Measurements from ENCODE around the gene TIMM44. TPM values are rescaled to one million over a fixed set of nuclear protein-coding genes. Genes with fewer than 3 reads are reported as not detected.

The TIMM44 gene
- total and polyA plus RNA-seq, 10 donors: 33.2 to 94.9 (median 64.7) TPM

DNA sequence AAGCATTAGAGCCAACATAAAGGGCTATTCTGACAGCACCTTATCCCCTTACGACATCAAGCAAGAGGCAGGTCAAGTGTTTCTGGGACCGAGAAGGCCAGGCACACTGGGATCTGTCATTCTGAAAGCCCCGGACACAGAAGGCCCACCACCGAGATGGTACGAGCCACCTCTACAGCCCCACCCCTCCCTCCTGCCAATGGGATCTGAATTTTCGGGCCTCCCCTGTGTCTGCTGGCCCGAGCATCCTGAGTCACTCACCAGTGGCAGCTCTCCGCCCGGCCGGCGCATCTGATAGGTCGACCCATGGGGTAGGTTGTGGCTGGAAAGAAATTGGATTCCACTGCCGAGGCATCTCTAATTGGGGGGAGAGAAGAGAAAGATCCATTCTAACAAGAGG is 2.6 kb downstream of the TIMM44 start:
- TF ChIP-seq POLR2AphosphoS5 (IDR thresholded peaks at IDR 0.05): no peak
- TF ChIP-seq, protein P1, sequence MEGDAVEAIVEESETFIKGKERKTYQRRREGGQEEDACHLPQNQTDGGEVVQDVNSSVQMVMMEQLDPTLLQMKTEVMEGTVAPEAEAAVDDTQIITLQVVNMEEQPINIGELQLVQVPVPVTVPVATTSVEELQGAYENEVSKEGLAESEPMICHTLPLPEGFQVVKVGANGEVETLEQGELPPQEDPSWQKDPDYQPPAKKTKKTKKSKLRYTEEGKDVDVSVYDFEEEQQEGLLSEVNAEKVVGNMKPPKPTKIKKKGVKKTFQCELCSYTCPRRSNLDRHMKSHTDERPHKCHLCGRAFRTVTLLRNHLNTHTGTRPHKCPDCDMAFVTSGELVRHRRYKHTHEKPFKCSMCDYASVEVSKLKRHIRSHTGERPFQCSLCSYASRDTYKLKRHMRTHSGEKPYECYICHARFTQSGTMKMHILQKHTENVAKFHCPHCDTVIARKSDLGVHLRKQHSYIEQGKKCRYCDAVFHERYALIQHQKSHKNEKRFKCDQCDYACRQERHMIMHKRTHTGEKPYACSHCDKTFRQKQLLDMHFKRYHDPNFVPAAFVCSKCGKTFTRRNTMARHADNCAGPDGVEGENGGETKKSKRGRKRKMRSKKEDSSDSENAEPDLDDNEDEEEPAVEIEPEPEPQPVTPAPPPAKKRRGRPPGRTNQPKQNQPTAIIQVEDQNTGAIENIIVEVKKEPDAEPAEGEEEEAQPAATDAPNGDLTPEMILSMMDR (IDR thresholded peaks at IDR 0.05 in 8 of 11, conservative IDR thresholded peaks at IDR 0.05 in 3 of 11): no peak
- no peak for TF ChIP-seq POLR2A (IDR thresholded peaks at IDR 0.05)
- WGBS, 5 donors: 90 to 96% (median 95%) methylated on average over 13 of the region's 13 CpGs
- intact Hi-C loops (cut with DNase I; ENCODE audit: low total_unique reads): loop anchor here (10.0 kb wide), 1 partner anchor 64 kb away; the partner anchor contains the start of gene ELAVL1
- Histone ChIP-seq H3K9me3 (no peaks in the 10 kb centered on the region), H3K4me1 (peaks cover 5 to 63% (median 33%) of the 10 kb centered on the region in 6 donors), H3K4me3 (no peak overlapping the region), H3K27me3 (replicated peaks in 1 of 7) (no peaks in the 10 kb centered on the region), H3K27ac (no peak overlapping the region), H3K36me3 (peaks cover 0 to 57% (median 46%) of the 10 kb centered on the region in 6 donors)
- DNase-seq: no peak

DNA sequence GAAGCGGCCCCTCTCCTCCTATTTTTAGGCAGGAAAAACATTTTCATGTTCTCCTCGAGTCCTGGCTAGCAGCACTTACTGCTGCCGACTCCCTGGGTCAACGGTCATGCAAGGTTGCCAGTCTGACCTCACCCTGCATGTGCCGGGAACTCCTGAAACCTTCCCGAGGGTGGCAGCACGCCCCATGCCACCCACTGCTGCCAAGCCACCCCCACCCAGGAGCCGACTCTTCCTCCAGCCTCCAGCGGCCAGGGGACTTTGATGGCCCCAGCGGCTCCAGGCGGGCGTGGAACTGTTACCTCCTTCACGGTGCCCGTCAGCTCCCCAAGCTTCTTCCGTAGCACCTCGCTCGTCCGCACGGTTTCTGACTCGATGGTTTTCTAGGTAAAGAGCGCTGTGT is 8.7 kb downstream of the TIMM44 start:
- intact Hi-C loops (cut with DNase I; ENCODE audit: low total_unique reads): no loop called here
- Histone ChIP-seq H3K36me3 (peaks cover 4 to 100% (median 87%) of the 10 kb centered on the region in 6 donors), H3K4me1 (peaks cover 0 to 67% (median 28%) of the 10 kb centered on the region in 6 donors), H3K27me3 (replicated peaks in 1 of 7) (no peaks in the 10 kb centered on the region), H3K27ac (peak overlapping the region in 7 of 8 donors; percentile 2 to 85 (median 79)), H3K9me3 (no peaks in the 10 kb centered on the region), H3K4me3 (peak overlapping the region in 2 of 8 donors; percentile 2 to 56)
- DNase-seq: no peak
- 78 to 94% (median 90%) methylated on average over 21 of the region's 21 CpGs for WGBS, 5 donors
- TF ChIP-seq POLR2A (IDR thresholded peaks at IDR 0.05) (no peak), POLR2AphosphoS5 (IDR thresholded peaks at IDR 0.05) (peak in 2 of 3 donors; percentile 7 to 39)
- TF ChIP-seq, protein P1 (IDR thresholded peaks at IDR 0.05 in 8 of 11, conservative IDR thresholded peaks at IDR 0.05 in 3 of 11): no peak

DNA sequence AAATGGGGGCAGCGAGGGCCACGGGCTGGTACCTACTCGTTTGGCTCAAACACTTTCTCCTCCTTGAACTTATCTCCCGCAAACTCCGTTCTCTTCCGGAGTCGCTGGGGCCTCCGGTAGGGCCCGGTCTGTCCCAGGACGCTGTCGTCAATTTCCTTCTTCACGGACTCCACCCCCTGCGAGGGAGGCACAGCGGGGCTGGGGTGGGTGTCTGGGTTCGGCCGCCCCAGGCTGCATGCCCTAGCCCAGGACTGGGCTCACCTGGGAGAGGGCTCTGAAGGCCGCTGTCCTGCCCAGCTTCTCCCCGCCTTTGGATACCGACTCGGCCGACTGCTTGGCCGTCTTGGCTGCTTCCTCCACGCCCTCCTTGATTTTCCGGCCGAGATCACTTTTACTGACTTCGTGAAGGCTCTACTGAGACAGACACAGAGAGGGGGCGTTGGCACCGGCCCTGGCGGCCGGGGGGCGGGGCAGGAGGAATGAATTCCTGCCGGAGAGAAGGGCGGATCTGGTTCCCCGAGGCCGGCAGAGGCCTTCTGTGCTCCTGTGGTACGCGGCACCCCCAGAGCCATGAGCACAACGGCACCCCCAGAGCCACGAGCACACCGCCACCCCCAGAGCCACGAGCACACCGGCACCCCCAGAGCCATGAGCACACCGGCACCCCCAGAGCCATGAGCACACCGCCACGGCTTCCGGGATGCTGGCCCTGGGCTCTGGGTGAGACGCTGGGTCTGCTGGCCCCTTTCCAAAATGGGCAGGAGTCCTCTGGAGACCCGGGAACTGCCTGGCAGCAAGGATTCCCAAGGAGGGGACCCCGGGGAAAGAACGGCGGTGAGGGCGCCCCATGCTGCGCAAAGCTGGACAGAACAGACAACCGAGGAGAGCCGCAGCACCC is 9.4 kb downstream of the TIMM44 start:
- 80 to 89% (median 85%) methylated on average over 45 to 55 of the region's 55 CpGs for WGBS, 5 donors
- H3K4me1 ChIP-seq: peaks cover 0 to 67% (median 34%) of the 10 kb centered on the region in 6 donors
- peak overlapping the region in 6 of 8 donors; percentile 0 to 56 (median 2) for H3K4me3 ChIP-seq
- TF ChIP-seq POLR2AphosphoS5 (IDR thresholded peaks at IDR 0.05) (peak in 2 of 3 donors; percentile 51 to 54), POLR2A (IDR thresholded peaks at IDR 0.05) (no peak)
- TF ChIP-seq, protein P1 (IDR thresholded peaks at IDR 0.05 in 8 of 11, conservative IDR thresholded peaks at IDR 0.05 in 3 of 11): peak in 1 of 11 experiments; percentile 19
- DNase-seq: no peak
- H3K36me3 ChIP-seq: peaks cover 4 to 100% (median 81%) of the 10 kb centered on the region in 6 donors
- intact Hi-C loops (cut with DNase I; ENCODE audit: low total_unique reads): no loop called here
- no peaks in the 10 kb centered on the region for H3K9me3 ChIP-seq
- peak overlapping the region; percentile 32 to 85 (median 78) for H3K27ac ChIP-seq
- H3K27me3 ChIP-seq (replicated peaks in 1 of 7): no peaks in the 10 kb centered on the region

DNA sequence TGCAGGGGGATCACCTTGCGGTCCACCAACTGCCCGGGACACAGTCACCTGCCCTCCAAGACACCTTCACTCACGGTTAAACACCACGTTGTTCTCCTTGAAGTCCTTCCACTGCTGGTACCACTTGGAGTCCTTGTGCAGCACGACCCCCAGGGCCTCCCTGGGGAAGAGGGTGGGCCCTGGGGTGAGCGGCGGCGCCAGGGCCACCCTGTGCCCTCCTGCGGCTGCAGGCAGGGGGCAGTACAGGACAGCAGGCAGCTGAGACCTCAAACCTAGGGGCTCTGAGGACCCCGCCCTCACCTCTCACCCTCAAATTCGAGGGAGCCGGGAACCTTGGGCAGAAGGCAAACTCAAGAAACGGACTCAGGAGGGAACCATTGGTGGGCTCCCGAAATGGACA is 10.1 kb downstream of the TIMM44 start:
- H3K27me3 ChIP-seq (replicated peaks in 1 of 7): no peaks in the 10 kb centered on the region
- WGBS, 5 donors: 78 to 83% (median 80%) methylated on average over 8 to 14 of the region's 14 CpGs
- DNase-seq: no peak
- peaks cover 4 to 95% (median 79%) of the 10 kb centered on the region in 6 donors for H3K36me3 ChIP-seq
- peak overlapping the region in 6 of 8 donors; percentile 0 to 56 (median 2) for H3K4me3 ChIP-seq
- peak overlapping the region; percentile 32 to 85 (median 78) for H3K27ac ChIP-seq
- intact Hi-C loops (cut with DNase I; ENCODE audit: low total_unique reads): no loop called here
- H3K4me1 ChIP-seq: peaks cover 0 to 64% (median 37%) of the 10 kb centered on the region in 6 donors
- H3K9me3 ChIP-seq: no peaks in the 10 kb centered on the region
- TF ChIP-seq, protein P1 (IDR thresholded peaks at IDR 0.05 in 8 of 11, conservative IDR thresholded peaks at IDR 0.05 in 3 of 11): peak in 9 of 11 experiments; percentile 4 to 58 (median 39)
- TF ChIP-seq POLR2A (IDR thresholded peaks at IDR 0.05): no peak
